Liver (tissue), 9 donors: ENCODE results near the gene PTPN4. TPM values are rescaled to one million over a fixed set of nuclear protein-coding genes. Genes with fewer than 3 reads are reported as not detected.

Source experiments
- DNase-seq: peaks from one replicate; pipeline ENCODE4 v3.0.0-alpha.2; 2017; ENCODE audit warnings: low spot score
- H3K27ac ChIP-seq, 2 donors: one replicate each; pipeline ENCODE4 v1.7.0; 2013; ENCODE audit warnings: inconsistent platforms in 2 of 2, low read length in 2 of 2, control low read depth in 1 of 2, low read depth in 1 of 2, mild to moderate bottlenecking in 1 of 2
- H3K27me3 ChIP-seq, 4 donors: one replicate each; pipeline versions ENCODE4 v1.6.1 to v1.7.0; 2013; ENCODE audit warnings: low read length in 3 of 4, inconsistent platforms in 1 of 4, mild to moderate bottlenecking in 1 of 4, moderate library complexity in 1 of 4; ENCODE audit not compliant: control insufficient read depth in 4 of 4, insufficient read depth in 4 of 4
- H3K36me3 ChIP-seq, 4 donors: one replicate each; pipeline versions ENCODE4 v1.6.1 to v1.7.0; 2013; ENCODE audit warnings: low read length in 3 of 4, mild to moderate bottlenecking in 3 of 4, low read depth in 1 of 4, moderate library complexity in 1 of 4; ENCODE audit not compliant: control insufficient read depth in 4 of 4, insufficient read depth in 3 of 4
- H3K4me1 ChIP-seq, 4 donors: one replicate each; pipeline versions ENCODE4 v1.6.1 to v1.7.0; 2013; ENCODE audit warnings: low read length in 3 of 4, mild to moderate bottlenecking in 3 of 4, moderate library complexity in 1 of 4; ENCODE audit not compliant: control insufficient read depth in 4 of 4, insufficient read depth in 4 of 4
- H3K4me3 ChIP-seq, 3 donors: one replicate each; pipeline versions ENCODE4 v1.6.1 to v1.7.0; 2013; ENCODE audit warnings: low read length in 3 of 3, control low read depth in 1 of 3, low read depth in 1 of 3, mild to moderate bottlenecking in 1 of 3
- H3K9ac ChIP-seq, 2 donors: one replicate each; pipeline ENCODE4 v1.7.0; 2013; ENCODE audit warnings: low read length in 2 of 2, mild to moderate bottlenecking in 2 of 2, moderate library complexity in 2 of 2, control low read depth in 1 of 2, low read depth in 1 of 2
- H3K9me3 ChIP-seq, 4 donors: one replicate each; pipeline versions ENCODE4 v1.6.1 to v1.7.0; 2013; ENCODE audit warnings: low read length in 3 of 4; ENCODE audit not compliant: control insufficient read depth in 4 of 4
- ATF3 ChIP-seq: IDR thresholded peaks from 2 replicates; pipeline ENCODE4 v1.6.1; 2016; ENCODE audit warnings: antibody characterized with exemption
- CTCF ChIP-seq: fragments of 150-350 bp; IDR thresholded peaks from 2 replicates; pipeline ENCODE4 v1.5.1; 2017; ENCODE audit warnings: improper control_type of control experiment, low read depth, low read length; ENCODE audit not compliant: missing input control
- EGR1 ChIP-seq, 2 donors: IDR thresholded peaks; 2 replicates each; pipeline ENCODE4 v1.6.1; 2016 to 2018; ENCODE audit warnings: antibody characterized with exemption in 2 of 2, low read depth in 2 of 2
- FOXA1 ChIP-seq: IDR thresholded peaks from 2 replicates; pipeline ENCODE4 v1.6.1; 2016; ENCODE audit warnings: antibody characterized with exemption
- FOXA2 ChIP-seq: IDR thresholded peaks from 2 replicates; pipeline ENCODE4 v1.6.1; 2016; ENCODE audit warnings: antibody characterized with exemption
- GABPA ChIP-seq, 2 donors: IDR thresholded peaks in 1 of 2; conservative IDR thresholded peaks in 1 of 2; 2 replicates each; pipeline ENCODE4 v1.6.1; 2016; ENCODE audit warnings: antibody characterized with exemption in 2 of 2, mild to moderate bottlenecking in 1 of 2, moderate library complexity in 1 of 2
- HNF4A ChIP-seq, 2 donors: conservative IDR thresholded peaks; 2 replicates each; pipeline ENCODE4 v1.6.1; 2016; ENCODE audit warnings: antibody characterized with exemption in 2 of 2, mild to moderate bottlenecking in 2 of 2
- JUND ChIP-seq, 2 donors: IDR thresholded peaks; 2 replicates each; pipeline ENCODE4 v1.6.1; 2016; ENCODE audit warnings: antibody characterized with exemption in 2 of 2
- MAX ChIP-seq: IDR thresholded peaks from 2 replicates; pipeline ENCODE4 v1.6.1; 2016; ENCODE audit warnings: antibody characterized with exemption
- NR2F2 ChIP-seq: IDR thresholded peaks from 2 replicates; pipeline ENCODE4 v1.6.1; 2016; ENCODE audit warnings: antibody characterized with exemption
- RAD21 ChIP-seq, 2 donors: IDR thresholded peaks; 2 replicates each; pipeline ENCODE4 v1.6.1; 2016; ENCODE audit warnings: antibody characterized with exemption in 2 of 2, mild to moderate bottlenecking in 2 of 2
- REST ChIP-seq: IDR thresholded peaks from 2 replicates; pipeline ENCODE4 v1.6.1; 2016; ENCODE audit warnings: antibody characterized with exemption, mild to moderate bottlenecking
- RXRA ChIP-seq, 2 donors: IDR thresholded peaks; 2 replicates each; pipeline ENCODE4 v1.6.1; 2017 to 2018; ENCODE audit warnings: antibody characterized with exemption in 2 of 2, mild to moderate bottlenecking in 1 of 2
- SP1 ChIP-seq: IDR thresholded peaks from 2 replicates; pipeline ENCODE4 v1.6.1; 2018; ENCODE audit warnings: antibody characterized with exemption, mild to moderate bottlenecking
- TAF1 ChIP-seq: conservative IDR thresholded peaks from 2 replicates; pipeline ENCODE4 v1.6.1; 2016; ENCODE audit warnings: antibody characterized with exemption, mild to moderate bottlenecking
- YY1 ChIP-seq: IDR thresholded peaks from 2 replicates; pipeline ENCODE4 v1.6.1; 2016; ENCODE audit warnings: antibody characterized with exemption, mild to moderate bottlenecking
- ZBTB33 ChIP-seq: IDR thresholded peaks from 2 replicates; pipeline ENCODE4 v1.6.1; 2016; ENCODE audit warnings: antibody characterized with exemption
- WGBS: extraction: QIAGEN DNeasy Blood & Tissue Kit; methylation state at CpG from one replicate; pipeline ENCODE4 v1.1.7; 2013; 5-methylcytosine and 5-hydroxymethylcytosine counted together
- polyA plus RNA-seq, 2 donors: library from polyadenylated mRNA; stranded (reverse) in 1 of 2; unstranded in 1 of 2; fragments of 200-250 nt in 1 of 2; fragments of >200 nt in 1 of 2; fragmentation: Nextera tagmentation in 1 of 2; extraction: Ambion mirVana in 1 of 2; gene quantifications; one replicate each; pipeline versions ENCODE4 v1.2.1 to v1.2.3, GENCODE V29; 2013 to 2015
- total RNA-seq, 2 donors: library from RNA; depleted of rRNA; stranded (reverse); fragments of >200 nt; gene quantifications; one replicate each; pipeline ENCODE4 v1.2.3, GENCODE V29; 2014
- donor health status: healthy.
- donor health status: healthy.
- donor health status: healthy.
- donor health status: healthy.
- donor health status: healthy.

Gene PTPN4
- total and polyA plus RNA-seq, 4 donors = 4.2 to 34.6 (median 9.5) TPM

- WGBS = 95% methylated on average over 10 of the region's 10 CpGs
- H3K9ac ChIP-seq = no peak overlapping the region
- no peak overlapping the region for H3K4me3 ChIP-seq
- no peak for TF ChIP-seq FOXA1
- TF ChIP-seq JUND (IDR thresholded peaks at IDR 0.05) = no peak
- TF ChIP-seq FOXA2 = no peak
- TF ChIP-seq RAD21 (IDR thresholded peaks at IDR 0.05) = no peak
- TF ChIP-seq EGR1 (IDR thresholded peaks at IDR 0.05; ENCODE audit: low read depth in 2 of 2) = no peak
- TF ChIP-seq ATF3 = no peak
- no peak for TF ChIP-seq NR2F2
- TF ChIP-seq TAF1 = no peak
- no peak for TF ChIP-seq MAX
- H3K27me3 ChIP-seq = no peaks in the 10 kb centered on the region
- H3K4me1 ChIP-seq = peaks cover 6 to 36% (median 29%) of the 10 kb centered on the region in 4 donors
- no peak overlapping the region for H3K27ac ChIP-seq
- no peaks in the 10 kb centered on the region for H3K9me3 ChIP-seq
- no peaks in the 10 kb centered on the region for H3K36me3 ChIP-seq
- DNase-seq = no peak
These were observed 34.9 kb upstream of the PTPN4 start for GRCh38 chr2:119724656-119725485.

- H3K4me3 ChIP-seq = no peak overlapping the region
- H3K27me3 ChIP-seq = no peaks in the 10 kb centered on the region
- H3K4me1 ChIP-seq = peaks cover 6 to 19% (median 14%) of the 10 kb centered on the region in 4 donors
- no peaks in the 10 kb centered on the region for H3K9me3 ChIP-seq
- WGBS = 86% methylated on average over 1 of the region's 1 CpG
- no peak for TF ChIP-seq GABPA (IDR thresholded peaks at IDR 0.05 in 1 of 2, conservative IDR thresholded peaks at IDR 0.05 in 1 of 2)
- TF ChIP-seq ATF3 = no peak
- TF ChIP-seq SP1 = no peak
- TF ChIP-seq FOXA1 = no peak
- TF ChIP-seq JUND (IDR thresholded peaks at IDR 0.05) = no peak
- no peak for TF ChIP-seq RXRA (IDR thresholded peaks at IDR 0.05)
- no peak overlapping the region for H3K27ac ChIP-seq
- H3K9ac ChIP-seq = no peak overlapping the region
- DNase-seq = no peak
- H3K36me3 ChIP-seq = no peaks in the 10 kb centered on the region
These were observed 32.2 kb upstream of the PTPN4 start for GRCh38 chr2:119727493-119727892.

GRCh38 chr2:119728421-119728820 lies 31.3 kb upstream of the PTPN4 start:
- Histone ChIP-seq H3K4me1 (peaks cover 2 to 10% (median 7%) of the 10 kb centered on the region in 4 donors), H3K9me3 (no peaks in the 10 kb centered on the region), H3K36me3 (no peaks in the 10 kb centered on the region), H3K4me3 (no peak overlapping the region), H3K27ac (no peak overlapping the region), H3K27me3 (no peaks in the 10 kb centered on the region), H3K9ac (no peak overlapping the region)
- no peak for DNase-seq
- no peak for TF ChIP-seq SP1
- TF ChIP-seq EGR1 (IDR thresholded peaks at IDR 0.05; ENCODE audit: low read depth in 2 of 2) = no peak
- no peak for TF ChIP-seq ZBTB33
- TF ChIP-seq JUND (IDR thresholded peaks at IDR 0.05) = no peak
- TF ChIP-seq NR2F2 = no peak
- TF ChIP-seq ATF3 = no peak
- no peak for TF ChIP-seq FOXA1
- no peak for TF ChIP-seq HNF4A (conservative IDR thresholded peaks at IDR 0.05)
- TF ChIP-seq TAF1 = no peak
- no peak for TF ChIP-seq CTCF
- TF ChIP-seq FOXA2 = no peak
- no peak for TF ChIP-seq MAX
- no peak for TF ChIP-seq YY1
- TF ChIP-seq REST = no peak
- no peak for TF ChIP-seq GABPA (IDR thresholded peaks at IDR 0.05 in 1 of 2, conservative IDR thresholded peaks at IDR 0.05 in 1 of 2)
